ENCODE results near the gene VWA3B. TPM values are rescaled to one million over a fixed set of nuclear protein-coding genes. Genes with fewer than 3 reads are reported as not detected.

The VWA3B gene
- total and polyA plus RNA-seq, 8 donors = 0.03 to 134 (median 2.2) TPM; not detected in 2

- intact Hi-C loops (cut with DNase I; ENCODE audit: low total_unique reads) = no loop called here
These were observed 19.8 kb upstream of the VWA3B start for GRCh38 chr2:98067160-98067559.

GRCh38 chr2:98070081-98070480 lies 16.9 kb upstream of the VWA3B start:
- no peaks in the 10 kb centered on the region for H3K27me3 ChIP-seq
- no peak for DNase-seq
- intact Hi-C loops (cut with DNase I; ENCODE audit: low total_unique reads) = no loop called here
- H3K36me3 ChIP-seq = no peaks in the 10 kb centered on the region
- H3K4me1 ChIP-seq = peaks cover 0 to 10% (median 0%) of the 10 kb centered on the region in 4 donors
- 65 to 83% (median 80%) methylated on average over 9 to 11 of the region's 11 CpGs for WGBS, 5 donors
- H3K9me3 ChIP-seq = no peaks in the 10 kb centered on the region
- H3K4me3 ChIP-seq = no peak overlapping the region
- TF ChIP-seq POLR2A (IDR thresholded peaks at IDR 0.05) (no peak), EP300 (IDR thresholded peaks at IDR 0.05) (no peak), POLR2AphosphoS5 (IDR thresholded peaks at IDR 0.05) (no peak), CTCF (IDR thresholded peaks at IDR 0.05) (no peak)
- no peak overlapping the region for H3K27ac ChIP-seq

More at GRCh38 chr2:98067160-98067559, 19.8 kb upstream of the VWA3B start:
- no peaks in the 10 kb centered on the region for H3K27me3 ChIP-seq
- no peak overlapping the region for H3K27ac ChIP-seq
- H3K4me3 ChIP-seq = no peak overlapping the region
- no peak for TF ChIP-seq EP300 (IDR thresholded peaks at IDR 0.05)
- TF ChIP-seq CTCF (IDR thresholded peaks at IDR 0.05) = no peak
- TF ChIP-seq POLR2A (IDR thresholded peaks at IDR 0.05) = no peak
- TF ChIP-seq POLR2AphosphoS5 (IDR thresholded peaks at IDR 0.05) = no peak
- no peak for DNase-seq
- 91 to 97% (median 96%) methylated on average over 5 of the region's 5 CpGs for WGBS, 5 donors
- H3K4me1 ChIP-seq = peaks cover 0 to 10% (median 0%) of the 10 kb centered on the region in 4 donors
- H3K36me3 ChIP-seq = no peaks in the 10 kb centered on the region
- no peaks in the 10 kb centered on the region for H3K9me3 ChIP-seq

GRCh38 chr2:98072442-98072841 lies 14.5 kb upstream of the VWA3B start:
- intact Hi-C loops (cut with DNase I; ENCODE audit: low total_unique reads) = no loop called here
- no peaks in the 10 kb centered on the region for H3K9me3 ChIP-seq

GRCh38 chr2:98078701-98079100 lies 8.3 kb upstream of the VWA3B start:
- peaks cover 0 to 13% (median 6%) of the 10 kb centered on the region in 4 donors for H3K9me3 ChIP-seq
- peaks cover 0 to 7% (median under 1%) of the 10 kb centered on the region in 4 donors for H3K4me1 ChIP-seq
- no peak overlapping the region for H3K4me3 ChIP-seq
- no peak overlapping the region for H3K27ac ChIP-seq
- no peaks in the 10 kb centered on the region for H3K27me3 ChIP-seq
- DNase-seq = no peak
- WGBS, 5 donors = 84 to 98% (median 87%) methylated on average over 2 of the region's 2 CpGs
- H3K36me3 ChIP-seq = no peaks in the 10 kb centered on the region
- TF ChIP-seq CTCF (IDR thresholded peaks at IDR 0.05) = no peak
- TF ChIP-seq EP300 (IDR thresholded peaks at IDR 0.05) = no peak
- TF ChIP-seq POLR2AphosphoS5 (IDR thresholded peaks at IDR 0.05) = no peak
- TF ChIP-seq POLR2A (IDR thresholded peaks at IDR 0.05) = no peak
- intact Hi-C loops (cut with DNase I; ENCODE audit: low total_unique reads) = no loop called here

More at GRCh38 chr2:98072442-98072841, 14.5 kb upstream of the VWA3B start:
- Histone ChIP-seq H3K27ac (no peak overlapping the region), H3K4me3 (no peak overlapping the region), H3K27me3 (no peaks in the 10 kb centered on the region), H3K4me1 (peaks cover 0 to 10% (median 0%) of the 10 kb centered on the region in 4 donors), H3K36me3 (no peaks in the 10 kb centered on the region)
- no peak for TF ChIP-seq CTCF (IDR thresholded peaks at IDR 0.05)
- WGBS, 5 donors = 87 to 93% (median 89%) methylated on average over 7 of the region's 7 CpGs
- DNase-seq = no peak
